Epithelial cell of esophagus (primary cell): ENCODE data around the gene LTF.

Experiments
- DNase-seq: peaks from one replicate; pipeline ENCODE4 v3.0.0; 2010; ENCODE audit warnings: low read depth
- H3K4me3 ChIP-seq: 2 replicates; pipeline ENCODE4 v1.5.1; 2011; ENCODE audit warnings: mild to moderate bottlenecking, low read length, control low read depth
- TF ChIP-seq, protein P1 (sequence below): IDR thresholded peaks from 2 replicates; pipeline ENCODE4 v1.5.1; 2011; ENCODE audit warnings: low read depth, mild to moderate bottlenecking, low read length, control low read depth, inconsistent platforms; ENCODE audit not compliant: insufficient read depth; ENCODE audit errors: missing control alignments

The LTF gene

DNA sequence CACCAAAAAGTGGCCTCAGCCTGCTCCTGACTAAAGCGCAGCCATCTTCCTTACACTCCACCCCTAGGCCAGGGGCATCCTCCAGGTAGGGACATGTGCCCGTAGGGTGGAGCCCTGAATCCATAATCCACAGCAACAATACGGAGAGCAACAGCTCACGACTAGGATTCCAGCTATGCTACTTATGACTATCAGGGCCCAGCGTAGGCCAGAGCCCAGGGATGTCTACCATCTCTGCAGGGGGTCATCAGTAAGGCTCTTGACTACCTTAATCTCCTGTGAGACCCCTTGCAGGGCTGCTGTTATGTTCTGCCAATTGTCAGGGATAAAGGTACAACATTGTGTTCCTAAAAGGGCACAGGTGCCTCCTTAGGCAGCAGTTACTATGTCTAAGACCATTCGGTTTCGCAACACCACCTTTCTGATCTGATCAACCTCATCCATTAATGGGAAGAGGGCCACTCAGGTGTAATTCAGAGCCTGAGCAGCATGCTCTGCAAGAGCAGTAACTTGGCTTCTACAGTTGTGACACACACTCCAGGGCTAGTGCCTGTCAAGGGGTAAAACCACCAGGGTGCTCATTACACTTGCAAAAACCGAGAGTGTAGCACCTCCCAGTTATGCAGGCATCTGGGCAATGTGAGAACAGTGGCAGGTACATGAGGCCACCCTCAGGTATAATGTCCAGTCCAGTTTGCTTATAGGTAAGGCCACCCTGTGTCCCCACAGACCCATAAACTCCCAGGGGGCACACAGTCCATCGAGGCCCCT, 46.7 kb downstream of the LTF start:
- TF ChIP-seq, protein P1, sequence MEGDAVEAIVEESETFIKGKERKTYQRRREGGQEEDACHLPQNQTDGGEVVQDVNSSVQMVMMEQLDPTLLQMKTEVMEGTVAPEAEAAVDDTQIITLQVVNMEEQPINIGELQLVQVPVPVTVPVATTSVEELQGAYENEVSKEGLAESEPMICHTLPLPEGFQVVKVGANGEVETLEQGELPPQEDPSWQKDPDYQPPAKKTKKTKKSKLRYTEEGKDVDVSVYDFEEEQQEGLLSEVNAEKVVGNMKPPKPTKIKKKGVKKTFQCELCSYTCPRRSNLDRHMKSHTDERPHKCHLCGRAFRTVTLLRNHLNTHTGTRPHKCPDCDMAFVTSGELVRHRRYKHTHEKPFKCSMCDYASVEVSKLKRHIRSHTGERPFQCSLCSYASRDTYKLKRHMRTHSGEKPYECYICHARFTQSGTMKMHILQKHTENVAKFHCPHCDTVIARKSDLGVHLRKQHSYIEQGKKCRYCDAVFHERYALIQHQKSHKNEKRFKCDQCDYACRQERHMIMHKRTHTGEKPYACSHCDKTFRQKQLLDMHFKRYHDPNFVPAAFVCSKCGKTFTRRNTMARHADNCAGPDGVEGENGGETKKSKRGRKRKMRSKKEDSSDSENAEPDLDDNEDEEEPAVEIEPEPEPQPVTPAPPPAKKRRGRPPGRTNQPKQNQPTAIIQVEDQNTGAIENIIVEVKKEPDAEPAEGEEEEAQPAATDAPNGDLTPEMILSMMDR = no peak
- DNase-seq = no peak
- H3K4me3 ChIP-seq = no peak overlapping the region

DNA sequence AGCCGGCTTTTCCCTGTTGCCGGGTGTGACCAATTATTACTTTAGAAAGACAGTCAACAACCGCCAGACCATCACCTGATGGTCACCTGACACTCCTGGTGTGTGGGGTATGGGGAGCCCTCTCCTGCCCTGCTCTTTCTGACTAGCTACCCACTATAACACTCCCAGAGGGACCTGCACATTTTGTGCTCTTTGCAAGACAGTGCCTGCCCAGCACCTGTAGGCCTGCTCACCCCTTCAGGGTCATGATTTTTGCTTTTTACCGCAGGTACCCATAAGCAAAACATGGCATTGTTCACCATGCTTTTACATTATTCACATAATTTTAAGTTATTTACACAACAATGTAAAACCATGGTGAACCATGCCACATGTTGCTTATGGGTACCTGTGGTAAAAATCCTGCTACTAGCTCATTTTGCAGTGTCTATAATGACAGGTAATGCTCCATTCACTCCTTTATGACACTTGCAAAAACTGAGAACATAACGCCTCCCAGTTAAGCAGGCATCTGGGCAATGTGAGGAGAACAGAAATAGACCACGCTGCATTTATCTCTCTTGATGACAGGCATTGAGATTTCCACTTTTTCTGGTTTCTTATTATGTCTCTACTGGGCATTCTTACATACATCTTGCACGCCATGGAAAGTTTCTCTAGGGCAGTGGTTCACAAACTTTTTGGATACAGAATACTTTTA, 47.7 kb downstream of the LTF start:
- no peak for DNase-seq
- TF ChIP-seq, protein P1 = no peak
- H3K4me3 ChIP-seq = no peak overlapping the region

DNA sequence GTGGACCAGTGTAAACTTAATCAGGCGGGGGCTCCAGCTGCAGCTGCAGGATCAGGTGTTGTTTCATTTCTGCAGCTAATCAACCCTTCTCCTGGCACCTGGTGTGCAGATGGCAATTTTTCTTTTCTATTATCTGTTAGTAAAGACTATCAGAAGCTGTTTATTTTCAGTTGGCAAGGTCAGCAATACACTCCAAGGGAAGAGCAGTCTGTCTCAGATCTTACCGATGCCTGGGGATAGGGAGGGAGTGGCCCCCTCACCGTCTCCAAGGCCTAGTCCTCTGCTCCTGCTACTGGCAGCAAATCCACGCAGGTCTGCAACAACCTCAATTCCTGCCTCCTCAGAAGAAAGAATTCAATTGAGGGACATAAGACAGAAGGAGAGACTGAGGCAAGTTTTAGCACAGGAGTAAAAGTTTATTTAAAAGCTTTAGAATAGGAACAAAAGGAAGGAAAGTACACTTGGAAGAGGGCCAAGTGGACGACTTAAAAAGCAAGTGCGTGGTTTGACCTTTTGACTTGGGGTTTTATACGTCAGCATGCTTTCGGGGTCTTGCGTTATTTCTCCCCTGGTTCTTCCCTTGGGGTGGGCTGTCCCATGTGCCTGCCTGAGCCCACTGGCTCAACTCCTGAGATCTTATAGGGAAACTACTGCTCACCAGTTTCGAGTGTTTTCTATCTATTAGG, 48.4 kb downstream of the LTF start:
- no peak for DNase-seq

DNA sequence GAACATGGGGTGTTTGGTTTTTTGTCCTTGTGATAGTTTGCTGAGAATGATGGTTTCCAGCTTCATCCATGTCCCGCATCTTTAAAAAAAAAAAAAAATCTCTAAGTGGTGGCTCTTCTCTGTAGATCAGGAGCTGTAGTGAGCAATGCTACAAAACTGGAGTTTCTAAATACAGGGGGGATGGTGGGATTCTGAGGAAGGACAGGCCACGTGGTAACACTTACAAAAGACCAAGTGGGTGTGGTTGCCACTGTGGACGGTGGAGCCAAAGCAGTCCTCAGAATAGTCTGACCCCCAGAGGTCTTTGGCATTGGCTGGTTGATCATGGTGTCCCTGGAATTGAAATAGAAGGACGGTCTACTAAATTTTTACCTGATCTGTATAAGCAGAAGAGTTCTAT, 50.0 kb downstream of the LTF start:
- DNase-seq = no peak
- TF ChIP-seq, protein P1 = no peak
- no peak overlapping the region for H3K4me3 ChIP-seq

More for the DNA sequence above, 48.4 kb downstream of the LTF start:
- TF ChIP-seq, protein P1 = no peak
- H3K4me3 ChIP-seq = no peak overlapping the region

DNA sequence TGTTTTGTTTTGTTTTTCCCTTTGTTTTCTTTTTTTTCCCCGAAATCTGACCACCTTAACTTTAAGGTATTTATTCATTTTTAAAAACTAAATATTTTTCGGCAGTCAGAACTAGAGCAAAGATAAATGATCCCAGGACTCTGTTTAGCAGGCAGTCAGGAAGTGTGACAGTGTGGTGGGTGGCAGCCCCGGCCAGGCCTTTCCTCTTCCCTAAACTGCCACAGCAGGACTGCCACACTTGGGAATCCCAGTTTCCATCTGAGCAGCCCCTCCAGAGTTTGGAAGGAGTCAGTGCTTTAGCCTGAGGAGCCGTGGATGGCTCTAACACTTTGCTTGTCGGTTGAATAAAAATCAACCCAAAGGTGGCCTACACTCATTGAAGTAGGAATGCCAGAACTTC, 50.8 kb downstream of the LTF start:
- H3K4me3 ChIP-seq = no peak overlapping the region
- no peak for DNase-seq
- TF ChIP-seq, protein P1 = no peak

DNA sequence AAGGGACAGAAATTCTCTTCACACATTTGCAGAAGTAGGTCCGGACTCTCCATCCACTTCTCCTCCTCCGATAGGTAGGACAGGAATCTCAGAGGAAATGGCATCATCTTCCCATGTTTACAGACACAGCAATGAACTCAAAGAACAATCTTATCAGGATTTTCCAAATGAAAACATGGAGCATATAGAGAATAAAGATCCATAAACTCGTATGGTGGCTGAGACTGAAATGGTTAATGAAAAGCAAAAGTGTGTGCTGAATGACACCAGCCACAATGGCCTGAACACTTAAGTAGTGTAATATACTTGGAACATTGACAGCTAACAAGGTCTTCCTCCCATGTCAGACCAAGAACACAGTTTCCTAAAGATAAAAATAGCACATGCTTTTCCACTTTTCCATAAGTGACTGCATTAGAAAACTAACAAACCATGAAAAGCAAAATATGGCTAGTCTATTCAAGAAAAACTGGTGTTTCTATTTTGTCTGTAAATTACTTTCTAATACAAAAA, 51.9 kb downstream of the LTF start:
- TF ChIP-seq, protein P1 = no peak
- no peak for DNase-seq
- H3K4me3 ChIP-seq = no peak overlapping the region
